IMR-90 (cell line): ENCODE data around the gene PMAIP1.

Experiments used
- CEBPB ChIP-seq: IDR thresholded peaks from 2 replicates; pipeline ENCODE4 v1.6.1; 2012; ENCODE audit warnings: low read depth, low read length, improper control_type of control experiment
- FOS ChIP-seq: fragments of 150-350 bp; IDR thresholded peaks from 2 replicates; pipeline ENCODE4 v1.6.1; 2016; ENCODE audit warnings: low read depth, low read length
- POLR2A ChIP-seq: IDR thresholded peaks from 2 replicates; pipeline ENCODE4 v1.6.1; 2012; ENCODE audit warnings: mild to moderate bottlenecking, low read depth, low read length
- TF ChIP-seq, protein P1 (sequence below): conservative IDR thresholded peaks from 2 replicates; pipeline ENCODE4 v1.5.1; 2012; ENCODE audit warnings: mild to moderate bottlenecking, low read depth, low read length, improper control_type of control experiment

DNA sequence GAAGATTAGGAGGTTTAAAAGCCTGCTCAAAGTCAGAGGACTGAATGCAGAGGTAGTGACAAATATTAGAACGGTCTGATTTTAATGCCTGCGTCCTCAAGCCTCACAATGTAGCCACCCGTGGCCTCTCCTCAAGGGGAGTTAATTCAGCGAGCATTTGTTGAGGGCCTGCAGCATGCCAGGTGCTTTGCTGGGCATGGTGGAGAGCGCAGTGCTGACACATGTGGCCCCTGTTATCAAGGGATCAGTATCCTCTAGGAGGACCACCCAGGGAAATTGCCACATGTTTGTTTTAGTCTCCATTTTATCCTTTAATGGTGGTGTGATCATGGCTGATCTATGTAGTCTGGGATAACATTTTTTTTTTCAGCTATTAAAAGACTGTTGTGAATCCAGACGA lies 19.2 kb downstream of the PMAIP1 start:
- TF ChIP-seq CEBPB: no peak
- TF ChIP-seq, protein P1, sequence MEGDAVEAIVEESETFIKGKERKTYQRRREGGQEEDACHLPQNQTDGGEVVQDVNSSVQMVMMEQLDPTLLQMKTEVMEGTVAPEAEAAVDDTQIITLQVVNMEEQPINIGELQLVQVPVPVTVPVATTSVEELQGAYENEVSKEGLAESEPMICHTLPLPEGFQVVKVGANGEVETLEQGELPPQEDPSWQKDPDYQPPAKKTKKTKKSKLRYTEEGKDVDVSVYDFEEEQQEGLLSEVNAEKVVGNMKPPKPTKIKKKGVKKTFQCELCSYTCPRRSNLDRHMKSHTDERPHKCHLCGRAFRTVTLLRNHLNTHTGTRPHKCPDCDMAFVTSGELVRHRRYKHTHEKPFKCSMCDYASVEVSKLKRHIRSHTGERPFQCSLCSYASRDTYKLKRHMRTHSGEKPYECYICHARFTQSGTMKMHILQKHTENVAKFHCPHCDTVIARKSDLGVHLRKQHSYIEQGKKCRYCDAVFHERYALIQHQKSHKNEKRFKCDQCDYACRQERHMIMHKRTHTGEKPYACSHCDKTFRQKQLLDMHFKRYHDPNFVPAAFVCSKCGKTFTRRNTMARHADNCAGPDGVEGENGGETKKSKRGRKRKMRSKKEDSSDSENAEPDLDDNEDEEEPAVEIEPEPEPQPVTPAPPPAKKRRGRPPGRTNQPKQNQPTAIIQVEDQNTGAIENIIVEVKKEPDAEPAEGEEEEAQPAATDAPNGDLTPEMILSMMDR: no peak
- TF ChIP-seq FOS: no peak
- TF ChIP-seq POLR2A: no peak
